ENCODE measurements around the gene CEP72.

Gene CEP72

DNA sequence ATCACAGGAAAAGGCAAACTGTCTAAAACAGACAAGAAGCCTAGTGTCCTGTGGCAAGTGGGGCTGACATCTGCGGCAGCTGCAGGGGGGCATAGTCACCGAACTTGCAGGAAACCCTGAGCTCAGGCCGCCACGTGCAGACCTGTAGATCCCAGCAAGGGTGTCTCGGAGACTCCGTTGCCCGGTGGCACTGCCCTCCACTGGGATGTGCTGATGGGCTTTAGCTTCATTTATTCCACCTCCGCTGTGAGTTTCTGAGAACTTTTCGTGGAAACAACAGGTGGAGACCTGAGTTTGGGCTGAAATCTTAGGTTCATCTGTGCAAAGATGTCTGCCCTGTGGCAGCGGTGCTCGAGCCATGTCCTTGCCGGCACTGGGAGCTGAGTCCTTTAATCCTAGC is 22.1 kb downstream of the CEP72 start:
- ATAC-seq = no peak

DNA sequence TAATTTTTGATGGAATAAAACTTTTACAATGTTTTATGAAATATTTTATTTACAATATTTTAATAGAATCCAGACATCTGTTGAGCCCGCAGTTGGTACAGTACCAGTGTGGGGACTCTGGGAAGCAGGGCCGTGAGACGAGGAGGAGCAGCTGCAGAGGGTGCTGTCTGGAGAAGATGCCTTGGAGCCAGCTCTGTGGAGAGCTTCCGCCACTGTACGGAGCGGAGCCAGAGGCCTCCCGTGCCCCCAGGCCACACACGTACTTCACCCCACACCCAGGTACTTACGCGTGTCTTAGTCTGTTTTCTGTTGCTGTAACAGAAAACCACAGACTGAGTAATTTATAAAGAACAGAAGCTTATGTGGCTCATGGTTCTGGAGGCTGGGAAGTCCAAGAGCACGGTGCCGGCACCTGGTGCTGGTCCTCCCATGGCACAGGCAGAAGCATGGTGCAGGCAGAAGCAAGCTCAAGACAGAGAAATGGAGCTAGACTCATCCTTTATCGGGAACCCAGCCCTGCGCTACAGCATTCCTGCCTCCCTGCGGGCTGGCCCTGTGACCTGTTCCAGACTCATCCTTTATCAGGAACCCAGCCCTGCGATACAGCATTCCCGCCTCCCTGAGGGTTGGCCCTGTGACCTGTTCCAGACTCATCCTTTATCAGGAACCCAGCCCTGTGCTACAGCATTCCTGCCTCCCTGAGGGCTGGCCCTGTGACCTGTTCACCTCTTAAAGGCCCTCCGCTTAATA is 23.3 kb downstream of the CEP72 start:
- no peak for ATAC-seq

More for the DNA sequence above, 22.1 kb downstream of the CEP72 start:
- no peak for TF ChIP-seq ZNF70 (CRISPR knock-in tag; IDR thresholded peaks at IDR 0.05)
- TF ChIP-seq ZNF8 (CRISPR knock-in tag; IDR thresholded peaks at IDR 0.05) = no peak
- TF ChIP-seq RARB (CRISPR knock-in tag; IDR thresholded peaks at IDR 0.05) = no peak
- no peak for TF ChIP-seq ARNTL (CRISPR knock-in tag; IDR thresholded peaks at IDR 0.05; ENCODE audit: borderline replicate concordance, low read depth)
- no peak for TF ChIP-seq CREB5 (CRISPR knock-in tag; IDR thresholded peaks at IDR 0.05; ENCODE audit: low read depth)
- TF ChIP-seq ZNF565 (CRISPR knock-in tag; conservative IDR thresholded peaks at IDR 0.05; ENCODE audit: low read depth) = no peak
- TF ChIP-seq PPARA (CRISPR knock-in tag; IDR thresholded peaks at IDR 0.05; ENCODE audit: borderline replicate concordance) = no peak

DNA sequence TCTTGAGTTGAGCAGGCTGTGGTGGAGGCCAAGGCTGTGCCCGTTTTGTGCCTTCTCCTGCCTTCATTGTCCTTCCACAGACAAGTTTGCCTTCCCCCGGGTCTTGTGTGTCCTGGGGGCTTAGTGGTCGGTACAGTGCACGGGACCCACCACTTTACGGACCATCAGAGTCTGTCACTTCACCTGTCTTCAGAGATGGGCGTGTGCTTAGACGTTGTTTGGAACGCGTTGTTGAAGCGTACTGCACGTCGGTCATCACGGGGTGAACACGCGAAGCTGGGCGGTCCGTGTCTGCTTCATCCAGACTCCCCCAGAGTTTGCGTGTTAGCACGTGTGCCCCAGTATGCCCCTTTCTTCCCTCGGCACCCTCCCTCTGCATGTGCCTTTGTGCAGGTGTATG is 24.8 kb downstream of the CEP72 start:
- no peak for ATAC-seq
- TF ChIP-seq, protein P1, sequence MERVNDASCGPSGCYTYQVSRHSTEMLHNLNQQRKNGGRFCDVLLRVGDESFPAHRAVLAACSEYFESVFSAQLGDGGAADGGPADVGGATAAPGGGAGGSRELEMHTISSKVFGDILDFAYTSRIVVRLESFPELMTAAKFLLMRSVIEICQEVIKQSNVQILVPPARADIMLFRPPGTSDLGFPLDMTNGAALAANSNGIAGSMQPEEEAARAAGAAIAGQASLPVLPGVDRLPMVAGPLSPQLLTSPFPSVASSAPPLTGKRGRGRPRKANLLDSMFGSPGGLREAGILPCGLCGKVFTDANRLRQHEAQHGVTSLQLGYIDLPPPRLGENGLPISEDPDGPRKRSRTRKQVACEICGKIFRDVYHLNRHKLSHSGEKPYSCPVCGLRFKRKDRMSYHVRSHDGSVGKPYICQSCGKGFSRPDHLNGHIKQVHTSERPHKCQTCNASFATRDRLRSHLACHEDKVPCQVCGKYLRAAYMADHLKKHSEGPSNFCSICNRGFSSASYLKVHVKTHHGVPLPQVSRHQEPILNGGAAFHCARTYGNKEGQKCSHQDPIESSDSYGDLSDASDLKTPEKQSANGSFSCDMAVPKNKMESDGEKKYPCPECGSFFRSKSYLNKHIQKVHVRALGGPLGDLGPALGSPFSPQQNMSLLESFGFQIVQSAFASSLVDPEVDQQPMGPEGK (CRISPR knock-in tag; IDR thresholded peaks at IDR 0.05; ENCODE audit: borderline replicate concordance) = no peak
- TF ChIP-seq CSDC2 (CRISPR knock-in tag; IDR thresholded peaks at IDR 0.05) (no peak), CREB5 (CRISPR knock-in tag; IDR thresholded peaks at IDR 0.05; ENCODE audit: low read depth) (no peak), TOX (CRISPR knock-in tag; IDR thresholded peaks at IDR 0.05; ENCODE audit: borderline replicate concordance) (no peak), ZFP3 (CRISPR knock-in tag; IDR thresholded peaks at IDR 0.05) (no peak), ESRRG (CRISPR knock-in tag; IDR thresholded peaks at IDR 0.05) (no peak), ARNTL (CRISPR knock-in tag; IDR thresholded peaks at IDR 0.05; ENCODE audit: borderline replicate concordance, low read depth) (no peak), ZC3H10 (CRISPR knock-in tag; IDR thresholded peaks at IDR 0.05) (no peak), BACH2 (CRISPR knock-in tag; IDR thresholded peaks at IDR 0.05; ENCODE audit: borderline replicate concordance) (no peak), ZNF565 (CRISPR knock-in tag; conservative IDR thresholded peaks at IDR 0.05; ENCODE audit: low read depth) (no peak)

More for the DNA sequence above, 23.3 kb downstream of the CEP72 start:
- TF ChIP-seq GLIS3 (CRISPR knock-in tag; IDR thresholded peaks at IDR 0.05) (no peak), CSDC2 (CRISPR knock-in tag; IDR thresholded peaks at IDR 0.05) (no peak), TCF4 (CRISPR knock-in tag; IDR thresholded peaks at IDR 0.05; ENCODE audit: borderline replicate concordance) (no peak), OSR1 (CRISPR knock-in tag; IDR thresholded peaks at IDR 0.05) (no peak), ZNF8 (CRISPR knock-in tag; IDR thresholded peaks at IDR 0.05) (no peak), CSRNP3 (CRISPR knock-in tag; IDR thresholded peaks at IDR 0.05) (no peak), RARB (CRISPR knock-in tag; IDR thresholded peaks at IDR 0.05) (no peak), POU6F1 (CRISPR knock-in tag; IDR thresholded peaks at IDR 0.05; ENCODE audit: borderline replicate concordance, low read depth) (no peak), BACH2 (CRISPR knock-in tag; IDR thresholded peaks at IDR 0.05; ENCODE audit: borderline replicate concordance) (no peak), ESRRG (CRISPR knock-in tag; IDR thresholded peaks at IDR 0.05) (no peak), ZFP3 (CRISPR knock-in tag; IDR thresholded peaks at IDR 0.05) (no peak), CREB5 (CRISPR knock-in tag; IDR thresholded peaks at IDR 0.05; ENCODE audit: low read depth) (no peak), PPARA (CRISPR knock-in tag; IDR thresholded peaks at IDR 0.05; ENCODE audit: borderline replicate concordance) (no peak), ZNF70 (CRISPR knock-in tag; IDR thresholded peaks at IDR 0.05) (no peak), ZNF565 (CRISPR knock-in tag; conservative IDR thresholded peaks at IDR 0.05; ENCODE audit: low read depth) (no peak), SNAI2 (CRISPR knock-in tag; IDR thresholded peaks at IDR 0.05) (no peak), ARNTL (CRISPR knock-in tag; IDR thresholded peaks at IDR 0.05; ENCODE audit: borderline replicate concordance, low read depth) (no peak), TOX (CRISPR knock-in tag; IDR thresholded peaks at IDR 0.05; ENCODE audit: borderline replicate concordance) (no peak)

Measured in SK-N-SH treated with all-trans-retinoic acid at 6 μM for 48 hours (cell line).